H1 (cell line): Measurements from ENCODE around the gene STIL. TPM values are rescaled to one million over a fixed set of nuclear protein-coding genes. Genes with fewer than 3 reads are reported as not detected.

Experiments
- CTCF ChIA-PET: fragments of 300-600 bp; sonication (Branson Sonifier 250); formaldehyde crosslinking; loops from one replicate; lab custom pipeline; 2021; ENCODE audit not compliant: partially characterized antibody; lab: Charles Lee
- POLR2A ChIA-PET: fragments of 300-600 bp; sonication (Branson Sonifier 250); formaldehyde crosslinking; loops from one replicate; lab custom pipeline; 2021; ENCODE audit warnings: inconsistent platforms; ENCODE audit not compliant: partially characterized antibody; lab: Charles Lee
- DNase-seq, 2 experiments: peaks; one replicate each; pipeline versions ENCODE4 v3.0.0 to v3.0.0-alpha.2; 2010 to 2022; ENCODE audit warnings: low spot score in 2 of 2, low read depth in 1 of 2, mixed read lengths in 1 of 2
- FAIRE-seq: peaks from 2 replicates; lab custom pipeline; 2011; peaks lifted over from hg19 to GRCh38; lab: Jason Lieb, UNC
- H2AFZ ChIP-seq: 2 replicates; pipeline ENCODE4 v1.8.1; 2012; ENCODE audit warnings: low read length, inconsistent platforms
- H2AK5ac ChIP-seq: 2 replicates; pipeline ENCODE4 v1.6.1; 2013; ENCODE audit warnings: low read depth, low read length
- H2BK120ac ChIP-seq: replicated peaks from 2 replicates; pipeline ENCODE3; 2013; ENCODE audit warnings: low read depth, low read length, inconsistent platforms
- H2BK12ac ChIP-seq: 2 replicates; pipeline ENCODE4 v1.6.1; 2013; ENCODE audit warnings: low read depth, low read length
- H2BK15ac ChIP-seq: 2 replicates; pipeline ENCODE4 v1.6.1; 2013; ENCODE audit warnings: low read length
- H2BK20ac ChIP-seq: 2 replicates; pipeline ENCODE4 v1.6.1; 2013; ENCODE audit warnings: low read length
- H2BK5ac ChIP-seq: 2 replicates; pipeline ENCODE4 v1.6.1; 2013; ENCODE audit warnings: low read depth, low read length
- H3K14ac ChIP-seq: 2 replicates; pipeline ENCODE4 v1.6.1; 2013; ENCODE audit warnings: inconsistent platforms; ENCODE audit not compliant: insufficient read length
- H3K18ac ChIP-seq: 2 replicates; pipeline ENCODE4 v1.6.1; 2013; ENCODE audit warnings: low read length; ENCODE audit errors: extremely low read depth
- H3K23ac ChIP-seq: 2 replicates; pipeline ENCODE4 v1.6.1; 2013; ENCODE audit warnings: inconsistent platforms; ENCODE audit not compliant: insufficient read length
- H3K23me2 ChIP-seq: 2 replicates; pipeline ENCODE4 v1.6.1; 2013; ENCODE audit warnings: low read depth, low read length
- H3K27ac ChIP-seq: 2 replicates; pipeline ENCODE4 v1.6.1; 2011; ENCODE audit warnings: low read depth, low read length, inconsistent platforms
- H3K27me3 ChIP-seq, 4 experiments: replicated peaks in 1 of 4; 1 replicate in 1 of 4; 2 replicates in 3 of 4; pipeline versions ENCODE4 v1.6.1 to v1.8.1; 2011 to 2013; ENCODE audit warnings: low read length in 3 of 4, mild to moderate bottlenecking in 3 of 4, inconsistent platforms in 2 of 4, mixed read lengths in 2 of 4, moderate library complexity in 1 of 4; ENCODE audit not compliant: control insufficient read depth in 3 of 4, insufficient read depth in 3 of 4; ENCODE audit errors: extremely low read depth in 1 of 4
- H3K36me3 ChIP-seq, 4 experiments: 2 replicates each; pipeline versions ENCODE4 v1.6.1 to v1.8.1; 2011 to 2013; ENCODE audit warnings: mild to moderate bottlenecking in 4 of 4, low read length in 3 of 4, moderate library complexity in 2 of 4, control low read depth in 1 of 4, inconsistent platforms in 1 of 4; ENCODE audit not compliant: insufficient read depth in 4 of 4, control insufficient read depth in 2 of 4
- H3K4ac ChIP-seq: replicated peaks from 2 replicates; pipeline ENCODE3; 2013; ENCODE audit warnings: low read length, low read depth, mixed read lengths, inconsistent platforms; ENCODE audit not compliant: insufficient read length
- H3K4me1 ChIP-seq, 4 experiments: replicated peaks in 1 of 4; 1 replicate in 1 of 4; 2 replicates in 3 of 4; pipeline versions ENCODE4 v1.6.1 to v1.8.1; 2011 to 2013; ENCODE audit warnings: low read length in 3 of 4, inconsistent platforms in 2 of 4, mixed read lengths in 1 of 4; ENCODE audit not compliant: insufficient read depth in 4 of 4, control insufficient read depth in 3 of 4
- H3K4me2 ChIP-seq, 2 experiments: 2 replicates each; pipeline versions ENCODE4 v1.6.1 to v1.8.1; 2011 to 2013; ENCODE audit warnings: low read depth in 2 of 2, low read length in 2 of 2, control low read depth in 1 of 2, inconsistent platforms in 1 of 2, mild to moderate bottlenecking in 1 of 2; ENCODE audit not compliant: insufficient read depth in 1 of 2
- H3K4me3 ChIP-seq, 4 experiments: fragments of 200-600, 300-600 bp in 1 of 4; sonication (generic), shearing (Covaris generic), sonication (Bioruptor Twin) in 1 of 4; 2 replicates each; pipeline versions ENCODE4 v1.5.1 to v1.8.1; 2011 to 2016; ENCODE audit warnings: low read length in 4 of 4, low read depth in 3 of 4, control low read depth in 2 of 4, inconsistent platforms in 2 of 4, mild to moderate bottlenecking in 2 of 4, mixed read lengths in 1 of 4, moderate library complexity in 1 of 4; ENCODE audit not compliant: insufficient read depth in 2 of 4; ENCODE audit errors: extremely low read depth in 1 of 4
- H3K56ac ChIP-seq: replicated peaks from 2 replicates; pipeline ENCODE3; 2013; ENCODE audit warnings: low read depth, mild to moderate bottlenecking, mixed read lengths, low read length, inconsistent platforms; ENCODE audit not compliant: insufficient read length
- H3K79me1 ChIP-seq: 2 replicates; pipeline ENCODE4 v1.6.1; 2013; ENCODE audit warnings: low read depth, low read length, control low read depth
- H3K79me2 ChIP-seq, 2 experiments: 2 replicates each; pipeline versions ENCODE4 v1.6.1 to v1.8.1; 2012 to 2013; ENCODE audit warnings: low read length in 2 of 2, mild to moderate bottlenecking in 2 of 2, inconsistent platforms in 1 of 2; ENCODE audit not compliant: insufficient read depth in 2 of 2, control insufficient read depth in 1 of 2
- H3K9ac ChIP-seq, 4 experiments: replicated peaks in 1 of 4; 1 replicate in 1 of 4; 2 replicates in 3 of 4; pipeline versions ENCODE4 v1.6.1 to v1.8.1; 2011 to 2013; ENCODE audit warnings: low read depth in 3 of 4, low read length in 3 of 4, control low read depth in 2 of 4, mild to moderate bottlenecking in 2 of 4, moderate library complexity in 2 of 4, inconsistent platforms in 1 of 4; ENCODE audit errors: extremely low read depth in 1 of 4
- H3K9me3 ChIP-seq, 2 experiments: 2 replicates each; pipeline versions ENCODE4 v1.6.1 to v1.8.1; 2012 to 2013; ENCODE audit warnings: mild to moderate bottlenecking in 2 of 2, moderate library complexity in 2 of 2, control low read depth in 1 of 2, inconsistent platforms in 1 of 2, low read depth in 1 of 2, low read length in 1 of 2, mixed read lengths in 1 of 2; ENCODE audit not compliant: insufficient read depth in 2 of 2
- H4K20me1 ChIP-seq, 2 experiments: replicated peaks in 1 of 2; 2 replicates each; pipeline versions ENCODE3 to v1.8.1; 2011 to 2013; ENCODE audit warnings: inconsistent platforms in 2 of 2, low read length in 2 of 2, mild to moderate bottlenecking in 1 of 2; ENCODE audit not compliant: insufficient read depth in 2 of 2, control insufficient read depth in 1 of 2
- H4K5ac ChIP-seq: 2 replicates; pipeline ENCODE4 v1.6.1; 2013; ENCODE audit warnings: low read length, low read depth, mixed read lengths, inconsistent platforms; ENCODE audit not compliant: insufficient read length
- H4K8ac ChIP-seq: 2 replicates; pipeline ENCODE4 v1.8.0; 2013; ENCODE audit warnings: mild to moderate bottlenecking, moderate library complexity, low read length, inconsistent platforms; ENCODE audit not compliant: insufficient read depth; ENCODE audit errors: extremely low read depth
- H4K91ac ChIP-seq: replicated peaks from 2 replicates; pipeline ENCODE3; 2013; ENCODE audit warnings: low read length, mixed read lengths, inconsistent platforms; ENCODE audit not compliant: insufficient read length
- CTBP2 ChIP-seq: IDR thresholded peaks from 2 replicates; pipeline ENCODE4 v1.7.0; 2011; ENCODE audit warnings: borderline replicate concordance, mild to moderate bottlenecking, moderate library complexity, mixed read lengths, low read length; ENCODE audit not compliant: insufficient read depth, insufficient read length
- KDM1A ChIP-seq: fragments of 200-600, 300-600 bp; sonication (generic); IDR thresholded peaks from 2 replicates; pipeline ENCODE4 v1.7.1; 2016; ENCODE audit warnings: mild to moderate bottlenecking, low read length, borderline replicate concordance
- RAD21 ChIP-seq, 2 experiments: IDR thresholded peaks in 1 of 2; conservative IDR thresholded peaks in 1 of 2; 2 replicates each; pipeline ENCODE4 v1.6.1; 2011; ENCODE audit warnings: low read depth in 2 of 2, low read length in 2 of 2, improper control_type of control experiment in 1 of 2, inconsistent platforms in 1 of 2, mild to moderate bottlenecking in 1 of 2, moderate library complexity in 1 of 2
- SAP30 ChIP-seq: fragments of 300-600 bp; sonication (generic); IDR thresholded peaks from 2 replicates; pipeline ENCODE4 v1.7.1; 2012; ENCODE audit warnings: low read length, moderate library complexity, mild to moderate bottlenecking, inconsistent platforms; ENCODE audit not compliant: insufficient read depth, insufficient replicate concordance
- SIN3A ChIP-seq, 2 experiments: IDR thresholded peaks in 1 of 2; conservative IDR thresholded peaks in 1 of 2; 2 replicates each; pipeline ENCODE4 v1.6.1; 2011 to 2012; ENCODE audit warnings: low read length in 2 of 2, improper control_type of control experiment in 1 of 2, low read depth in 1 of 2, mild to moderate bottlenecking in 1 of 2
- TAF7 ChIP-seq: optimal IDR thresholded peaks from 2 replicates; pipeline ENCODE3; 2011; ENCODE audit warnings: low read depth, mild to moderate bottlenecking, inconsistent platforms, low read length, moderate library complexity, borderline replicate concordance
- TBP ChIP-seq: IDR thresholded peaks from 2 replicates; pipeline ENCODE4 v1.6.1; 2011; ENCODE audit warnings: low read depth, low read length, improper control_type of control experiment
- whole genome bisulfite sequencing, 2 experiments: shearing (Covaris generic) in 1 of 2; methylation state at CpG; one replicate each; pipeline versions ENCODE4 v1.1.6 to v1.1.7; 2013 to 2015; ENCODE audit warnings: low lambda C conversion rate in 2 of 2, mixed read lengths in 2 of 2, inconsistent platforms in 1 of 2, low coverage in 1 of 2, missing lambda C conversion rate in 1 of 2; ENCODE audit not compliant: insufficient replicate concordance in 2 of 2, insufficient coverage in 1 of 2, insufficient read length in 1 of 2; ENCODE audit errors: extremely low coverage in 1 of 2, missing lambda C conversion rate in 1 of 2; 5-methylcytosine and 5-hydroxymethylcytosine counted together
- polyA plus RNA-seq, 7 experiments: library from polyadenylated mRNA; depleted of rRNA in 3 of 7; stranded (reverse) in 5 of 7; unstranded in 2 of 7; fragments of >200 nt in 5 of 7; fragments of 200-250 nt in 2 of 7; gene quantifications; 1 replicate in 5 of 7; 2 replicates in 1 of 7; 4 replicates in 1 of 7; pipeline versions ENCODE4 v1.2.1 to v1.2.3, GENCODE V29; 2011 to 2013; ENCODE audit warnings: missing spikeins in 2 of 7, mixed read lengths in 2 of 7
- total RNA-seq: library from RNA; stranded (reverse); fragmentation: NEBNext Ultra II Directional; extraction: Animal tissue kit (Norgen Biotek cat#: 25700); gene quantifications from 2 replicates; pipeline ENCODE4 v1.2.1, GENCODE V29; 2021

STIL gene
- total and polyA plus RNA-seq, 2 of the 8 experiments (the other 6 are each of a cell fraction or from before 2014, with no cell fraction given), result 13.6 to 25.1 TPM

DNA sequence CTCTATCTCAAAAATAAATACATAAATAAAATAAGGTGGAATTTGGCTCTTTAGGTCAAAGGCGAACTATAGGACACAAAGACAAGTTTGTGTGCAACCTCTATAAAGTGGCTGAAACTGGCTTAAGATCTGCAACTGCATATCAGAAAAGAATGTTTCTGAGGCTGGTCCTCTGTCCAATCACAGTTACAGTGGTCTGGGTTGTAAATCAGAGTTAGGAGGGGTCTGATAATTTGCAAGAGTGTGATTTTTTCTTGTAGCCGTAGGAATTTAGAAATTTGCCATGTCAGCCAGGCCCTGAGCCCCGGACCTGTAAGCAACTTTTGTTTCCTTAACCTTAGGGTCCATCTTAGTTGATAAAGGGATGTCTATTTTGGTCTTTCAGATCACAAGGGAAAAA, 47.4 kb upstream of the STIL start:
- no peak for FAIRE-seq
- Histone ChIP-seq H3K23me2 (no peaks in the 10 kb centered on the region), H3K79me2 (no peaks in the 10 kb centered on the region), H3K9me3 (no peaks in the 10 kb centered on the region), H2AK5ac (no peak overlapping the region), H3K23ac (no peak overlapping the region), H2BK120ac (no peak overlapping the region), H2BK5ac (no peak overlapping the region), H3K9ac (no peak overlapping the region), H3K4me1 (no peaks in the 10 kb centered on the region), H4K20me1 (no peaks in the 10 kb centered on the region), H3K27ac (no peak overlapping the region), H2BK20ac (no peak overlapping the region), H2BK12ac (no peak overlapping the region), H3K56ac (no peak overlapping the region), H2BK15ac (no peak overlapping the region), H3K18ac (no peak overlapping the region), H3K27me3 (no peaks in the 10 kb centered on the region), H2AFZ (no peak overlapping the region), H3K36me3 (no peaks in the 10 kb centered on the region), H3K4me3 (no peak overlapping the region), H3K4ac (no peak overlapping the region), H4K5ac (no peak overlapping the region), H4K91ac (no peak overlapping the region), H3K4me2 (no peak overlapping the region), H4K8ac (no peak overlapping the region), H3K14ac (no peak overlapping the region), H3K79me1 (0 out of 2 replicates have a peak, but pooled peaks cover 3% of the 10 kb centered on the region)
- no peak for DNase-seq
- ChIA-PET POLR2A (no interaction called here), CTCF (interaction anchor here (1.1 kb wide), 1 partner anchor 23 kb away, joined by 3 read pairs; no protein-coding TSS in a partner anchor)
- 88% methylated on average over 3 of the region's 3 CpGs; no CpG with 5 or more reads in 1 of the 2 experiments for WGBS, 2 experiments
- TF ChIP-seq TBP (no peak), CTBP2 (no peak), SAP30 (no peak), RAD21 (IDR thresholded peaks at IDR 0.05 in 1 of 2, conservative IDR thresholded peaks at IDR 0.05 in 1 of 2; ENCODE audit: low read depth in 2 of 2, low read length in 2 of 2) (no peak), SIN3A (conservative IDR thresholded peaks at IDR 0.05 in 1 of 2, IDR thresholded peaks at IDR 0.05 in 1 of 2; ENCODE audit: low read depth in 1 of 2, low read length in 2 of 2) (no peak), TAF7 (no peak), KDM1A (no peak)
